Body of pancreas (tissue), 4 donors: Measurements from ENCODE around the gene ZBTB18. TPM values are rescaled to one million over a fixed set of nuclear protein-coding genes. Genes with fewer than 3 reads are reported as not detected.

ENCODE experiments used
- ATAC-seq: fragments of 150-250 bp; one replicate; pipeline ENCODE4 v1.9.1; 2016
- DNase-seq, 4 donors: peaks; one replicate each; pipeline ENCODE4 v3.0.0-alpha.2; 2019
- H3K27ac ChIP-seq, 4 donors: fragments of 200-600 bp; sonication (generic); 1 replicate in 3 of 4; 2 replicates in 1 of 4; pipeline versions ENCODE4 v1.5.1 to v1.6.1; 2016 to 2019; ENCODE audit warnings: mild to moderate bottlenecking in 1 of 4, mixed read lengths in 1 of 4, moderate library complexity in 1 of 4
- H3K27me3 ChIP-seq, 2 donors: fragments of 200-600 bp; sonication (generic); one replicate each; pipeline ENCODE4 v1.6.0; 2016; ENCODE audit warnings: mild to moderate bottlenecking in 1 of 2
- H3K36me3 ChIP-seq, 2 donors: fragments of 200-600 bp; sonication (generic); replicated peaks in 1 of 2; 2 replicates each; pipeline ENCODE4 v1.5.1; 2016; ENCODE audit warnings: low read depth in 2 of 2; ENCODE audit not compliant: insufficient read depth in 1 of 2
- H3K4me1 ChIP-seq: fragments of 200-600 bp; sonication (generic); one replicate; pipeline ENCODE4 v1.6.0; 2016
- H3K4me3 ChIP-seq, 2 donors: fragments of 200-600 bp; sonication (generic); 1 replicate in 1 of 2; 2 replicates in 1 of 2; pipeline ENCODE4 v1.5.1; 2016 to 2019
- H3K9me3 ChIP-seq, 3 donors: fragments of 200-600 bp; sonication (generic); 1 replicate in 2 of 3; 2 replicates in 1 of 3; pipeline ENCODE4 v1.5.1; 2016
- CTCF ChIP-seq, 7 experiments: fragments of 450-650 bp in 4 of 7; fragments of 200-600 bp in 3 of 7; sonication (generic) in 3 of 7; IDR thresholded peaks; one replicate each; pipeline ENCODE4 v1.5.1; 2016 to 2019; ENCODE audit warnings: antibody characterized with exemption in 7 of 7
- POLR2A ChIP-seq, 3 donors: fragments of 450-650 bp; IDR thresholded peaks; one replicate each; pipeline ENCODE4 v1.6.1; 2016; ENCODE audit warnings: antibody characterized with exemption in 3 of 3, mild to moderate bottlenecking in 2 of 3
- WGBS, 2 donors: methylation state at CpG; one replicate each; pipeline ENCODE4 v1.1.5; 2017; 5-methylcytosine and 5-hydroxymethylcytosine counted together
- intact Hi-C: fragments of 100-400 bp; cut with DNase I; formaldehyde crosslinking; loops from one replicate; pipeline ENCODE4 v1.15.1; 2023
- total RNA-seq, 2 donors: library from RNA; depleted of rRNA; stranded (reverse); fragments of >200 nt; gene quantifications; one replicate each; pipeline ENCODE4 v1.1.0, GENCODE V29; 2016

Gene ZBTB18
- total RNA-seq, 2 donors from 2014 or later, result 20.4 to 22.6 TPM

GRCh38 chr1:244096066-244096610 lies 45.1 kb downstream of the ZBTB18 start:
- intact Hi-C loops, result no loop called here
- Histone ChIP-seq H3K27me3 (no peaks in the 10 kb centered on the region), H3K27ac (peak overlapping the region in 2 of 4 donors; percentile 45), H3K9me3 (no peaks in the 10 kb centered on the region), H3K4me3 (no peak overlapping the region), H3K4me1 (peaks cover 12% of the 10 kb centered on the region), H3K36me3 (no peaks in the 10 kb centered on the region)
- ATAC-seq (no peak), DNase-seq (no peak)
- TF ChIP-seq POLR2A (IDR thresholded peaks at IDR 0.05), result no peak
- no peak for TF ChIP-seq CTCF (IDR thresholded peaks at IDR 0.05)
- WGBS, 2 donors, result 93% methylated on average over 13 of the region's 13 CpGs

- H3K9me3 ChIP-seq, result no peaks in the 10 kb centered on the region
- H3K27ac ChIP-seq, result no peak overlapping the region
- H3K4me1 ChIP-seq, result peaks cover 12% of the 10 kb centered on the region
- no peak overlapping the region for H3K4me3 ChIP-seq
- DNase-seq, result no peak
- intact Hi-C loops, result no loop called here
- 87 to 95% methylated on average over 9 of the region's 9 CpGs for WGBS, 2 donors
- ATAC-seq, result no peak
- TF ChIP-seq POLR2A (IDR thresholded peaks at IDR 0.05) (no peak), CTCF (IDR thresholded peaks at IDR 0.05) (no peak)
- H3K27me3 ChIP-seq, result no peaks in the 10 kb centered on the region
- no peaks in the 10 kb centered on the region for H3K36me3 ChIP-seq
These were observed 45.6 kb downstream of the ZBTB18 start for GRCh38 chr1:244096691-244097090.

GRCh38 chr1:244097523-244098405 lies 46.7 kb downstream of the ZBTB18 start:
- H3K4me3 ChIP-seq, result no peak overlapping the region
- WGBS, 2 donors, result 51 to 53% methylated on average over 7 of the region's 7 CpGs
- H3K4me1 ChIP-seq, result peaks cover 5% of the 10 kb centered on the region
- no peaks in the 10 kb centered on the region for H3K27me3 ChIP-seq
- intact Hi-C loops, result no loop called here
- TF ChIP-seq CTCF (IDR thresholded peaks at IDR 0.05), result no peak
- no peak overlapping the region for H3K27ac ChIP-seq
- H3K36me3 ChIP-seq, result no peaks in the 10 kb centered on the region
- no peaks in the 10 kb centered on the region for H3K9me3 ChIP-seq
- DNase-seq, result no peak
- ATAC-seq, result no peak

GRCh38 chr1:244099258-244099930 lies 48.3 kb downstream of the ZBTB18 start:
- WGBS, 2 donors, result 79% methylated on average over 19 of the region's 19 CpGs
- intact Hi-C loops, result no loop called here
- DNase-seq, result no peak

More at GRCh38 chr1:244099258-244099930, 48.3 kb downstream of the ZBTB18 start:
- H3K4me3 ChIP-seq, result no peak overlapping the region
- H3K4me1 ChIP-seq, result no peaks in the 10 kb centered on the region
- TF ChIP-seq POLR2A (IDR thresholded peaks at IDR 0.05) (no peak), CTCF (IDR thresholded peaks at IDR 0.05) (no peak)
- no peaks in the 10 kb centered on the region for H3K27me3 ChIP-seq
- H3K9me3 ChIP-seq, result no peaks in the 10 kb centered on the region
- no peak for ATAC-seq
- no peaks in the 10 kb centered on the region for H3K36me3 ChIP-seq
- no peak overlapping the region for H3K27ac ChIP-seq
